Right ventricle myocardium superior (tissue), 1 donor: Measurements from ENCODE around the gene EXOC4. TPM values are rescaled to one million over a fixed set of nuclear protein-coding genes. Genes with fewer than 3 reads are reported as not detected.

Source experiments
- ATAC-seq: fragments of 200-7000 bp; cut with Tn5 transposase; one replicate; pipeline ENCODE4 v1.9.1; 2020; ENCODE audit warnings: mild to moderate bottlenecking; ENCODE audit not compliant: poor library complexity
- DNase-seq: peaks from one replicate; pipeline ENCODE4 v3.0.0-alpha.2; 2020
- intact Hi-C: fragments of 100-400 bp; cut with DNase I; formaldehyde crosslinking; loops from one replicate; pipeline ENCODE4 v1.11.2; 2022
- total RNA-seq: library from RNA; stranded (reverse); fragmentation: NEBNext Ultra II Directional; extraction: Animal tissue kit (Norgen Biotek cat#: 25700); gene quantifications from one replicate; pipeline ENCODE4 v1.2.1, GENCODE V29; 2021
- donor health status: DM: no; HTN: yes; CAD: no; lungs with severe emphysema.

The EXOC4 gene
- total RNA-seq, 1 donor from 2014 or later = 32.5 TPM

DNA sequence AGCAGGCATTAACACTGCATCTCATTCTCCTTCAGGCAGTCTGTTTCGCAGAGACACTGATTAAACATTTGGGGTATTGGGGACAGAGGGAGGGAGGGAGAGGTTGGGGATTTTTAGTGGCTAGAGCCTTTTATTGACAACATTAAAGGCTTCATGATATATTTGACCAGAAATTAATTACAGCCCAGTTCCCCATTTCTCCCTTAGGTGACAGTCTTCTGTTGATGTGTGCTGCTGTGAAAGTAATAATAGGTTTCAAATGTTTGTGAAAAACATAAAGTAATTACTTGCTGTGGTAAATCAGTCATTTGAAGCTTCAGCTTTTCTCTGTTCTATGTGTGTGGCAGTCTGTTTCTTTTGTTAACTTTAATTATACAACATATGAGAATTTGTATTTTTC lies 769.0 kb downstream of the EXOC4 start:
- intact Hi-C loops = no loop called here
- ATAC-seq = no peak
- DNase-seq = no peak

DNA sequence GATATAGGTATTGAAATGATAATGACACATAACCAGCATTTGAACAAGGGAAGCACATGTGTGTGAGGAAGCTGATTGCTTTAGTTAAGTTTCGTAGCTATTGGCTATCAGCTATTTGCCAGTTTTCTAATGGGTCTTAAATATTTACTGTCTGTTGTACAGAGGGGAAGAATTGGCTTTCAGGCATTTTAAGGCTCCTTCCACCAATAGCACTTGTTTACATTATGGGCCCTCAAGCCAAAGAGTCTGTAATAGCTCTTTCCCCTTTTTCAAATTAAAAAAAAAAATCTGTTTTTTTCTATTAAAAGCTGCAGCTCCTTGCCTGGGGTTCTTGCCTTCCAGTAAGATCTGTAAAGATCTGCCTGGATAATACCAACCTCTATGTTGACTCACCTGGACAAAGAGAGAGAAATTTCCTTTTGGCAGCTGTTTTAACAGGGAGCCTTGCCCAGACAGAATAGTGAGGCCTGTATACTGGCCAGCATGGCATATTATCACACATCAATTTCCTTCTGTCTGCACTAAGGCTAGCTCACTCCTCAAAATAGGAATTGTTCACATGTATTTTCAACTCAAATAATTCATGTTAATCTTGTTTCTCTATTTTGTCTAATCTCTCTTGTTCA lies 769.5 kb downstream of the EXOC4 start:
- DNase-seq (no peak), ATAC-seq (no peak)
- intact Hi-C loops = no loop called here

DNA sequence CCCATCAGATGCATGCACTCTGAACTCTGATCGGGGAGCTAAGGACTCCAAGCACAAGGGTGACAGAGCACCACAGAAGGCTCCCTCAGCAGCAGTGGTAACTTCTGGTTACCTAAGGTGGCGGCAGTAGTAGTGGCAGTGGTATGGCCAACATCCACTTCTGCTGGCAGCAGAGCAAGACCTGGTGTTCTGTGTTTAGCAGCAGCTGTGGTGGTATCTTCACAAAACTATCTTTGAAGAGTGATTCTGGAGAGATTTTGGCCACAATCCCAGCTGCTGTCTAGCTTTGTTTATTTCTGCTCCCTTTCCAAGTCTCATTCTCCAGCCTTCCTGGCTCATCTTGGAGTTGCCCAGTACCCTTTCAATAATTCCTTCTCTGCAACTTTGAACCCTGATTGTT lies 771.9 kb downstream of the EXOC4 start:
- DNase-seq = no peak
- no peak for ATAC-seq

DNA sequence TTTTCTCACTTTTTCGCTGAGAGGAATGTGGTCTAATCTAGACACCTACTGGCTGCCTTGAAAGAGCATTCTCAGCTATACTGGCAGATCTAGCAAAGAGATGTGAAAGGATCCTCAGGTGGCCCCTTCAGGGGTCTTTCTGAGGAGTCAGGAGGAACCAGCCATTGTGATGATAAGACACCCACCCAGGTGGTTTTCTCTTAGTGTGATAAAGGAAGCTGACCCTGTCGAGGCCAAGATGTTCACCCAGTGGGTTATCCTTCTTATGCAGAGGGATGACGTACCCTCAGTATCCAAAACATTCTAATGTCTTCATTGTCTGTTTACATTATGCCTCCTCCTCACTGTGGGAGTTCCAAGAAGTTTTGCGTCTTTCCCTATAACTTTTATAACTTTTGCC lies 776.0 kb downstream of the EXOC4 start:
- no peak for ATAC-seq
- DNase-seq = no peak
- intact Hi-C loops = no loop called here

More for the DNA sequence above, 771.9 kb downstream of the EXOC4 start:
- intact Hi-C loops = no loop called here

DNA sequence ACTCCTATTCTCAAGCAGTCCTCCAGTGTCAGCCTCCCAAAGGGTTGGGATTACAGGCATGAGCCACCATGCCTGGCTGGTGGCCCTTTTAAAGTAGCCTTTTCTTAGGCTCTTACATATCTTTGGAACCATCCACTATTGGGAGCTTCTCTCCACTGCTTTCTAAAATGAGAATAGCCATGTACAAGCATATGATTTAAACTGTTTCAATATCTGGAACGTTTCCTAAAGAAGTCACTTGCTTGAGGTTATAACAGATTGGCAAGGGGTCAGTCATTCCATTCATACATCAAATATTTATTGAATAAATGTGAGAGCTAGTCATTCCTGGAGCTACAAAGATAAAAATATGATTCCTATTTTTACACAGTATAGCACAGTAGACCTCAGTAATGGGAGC lies 776.9 kb downstream of the EXOC4 start:
- ATAC-seq (no peak), DNase-seq (no peak)
- intact Hi-C loops = loop anchor here (10.0 kb wide), 1 partner anchor 1895 kb away; no protein-coding TSS in a partner anchor

DNA sequence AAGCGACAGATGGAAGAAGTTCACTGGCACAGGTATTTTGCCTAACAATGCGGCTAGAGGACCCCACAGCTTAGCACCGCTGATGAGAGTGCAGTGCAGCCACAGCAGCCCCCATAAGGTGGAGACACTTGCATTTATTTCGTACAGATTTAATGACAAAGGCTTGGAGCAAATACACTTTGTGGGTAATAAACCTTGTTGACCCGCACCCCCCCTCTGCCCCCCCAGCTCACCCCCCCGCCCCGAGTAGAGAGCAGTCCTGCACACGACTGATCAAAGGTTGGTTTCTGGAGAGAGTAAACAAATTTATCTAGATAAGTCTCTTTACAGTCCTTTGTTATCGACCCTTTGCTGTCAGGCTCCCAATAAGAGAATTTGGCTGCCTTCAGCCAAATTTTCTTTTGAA lies 777.6 kb downstream of the EXOC4 start:
- no peak for DNase-seq
- no peak for ATAC-seq
- intact Hi-C loops = loop anchor here (10.0 kb wide), 1 partner anchor 1896 kb away; no protein-coding TSS in a partner anchor

DNA sequence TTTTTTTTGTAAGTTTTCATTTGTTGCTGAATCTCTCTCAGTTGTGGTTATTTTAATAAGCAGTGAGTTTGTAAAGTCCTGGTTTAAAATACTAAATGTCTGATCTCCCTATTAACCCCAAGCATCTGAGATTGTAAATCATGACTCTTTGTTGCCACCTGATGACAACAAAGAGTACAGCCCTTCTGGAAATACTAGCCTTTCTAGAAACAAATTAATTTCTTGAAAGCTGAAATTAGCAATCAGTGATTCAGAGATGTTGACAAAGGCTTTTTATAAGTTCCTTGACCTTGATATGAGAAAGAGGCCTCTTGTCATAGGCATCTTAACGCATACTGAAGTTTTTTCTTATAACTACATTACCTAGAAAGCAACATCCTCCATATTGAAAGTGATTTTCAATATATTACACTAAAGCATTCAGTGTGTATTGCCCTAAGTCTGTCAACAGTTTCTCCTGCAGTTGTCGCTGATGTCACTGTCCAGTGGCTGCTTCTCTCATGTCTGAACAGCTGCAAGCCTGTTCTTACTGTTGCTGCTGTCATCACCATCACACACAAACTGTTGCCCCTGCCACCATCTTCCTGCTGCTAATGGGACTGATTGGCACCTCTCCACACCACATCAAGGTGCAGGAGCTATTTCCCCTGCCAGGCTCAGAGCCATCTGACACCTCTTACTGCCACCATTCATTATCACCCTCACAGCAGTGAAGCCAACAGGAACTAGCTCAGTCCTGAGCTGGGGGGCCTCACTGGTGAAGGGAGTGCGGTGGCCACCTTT lies 779.1 kb downstream of the EXOC4 start:
- no peak for DNase-seq
- peak; percentile 79 for ATAC-seq
- intact Hi-C loops = loop anchor here (10.0 kb wide), 1 partner anchor 1897 kb away; no protein-coding TSS in a partner anchor

DNA sequence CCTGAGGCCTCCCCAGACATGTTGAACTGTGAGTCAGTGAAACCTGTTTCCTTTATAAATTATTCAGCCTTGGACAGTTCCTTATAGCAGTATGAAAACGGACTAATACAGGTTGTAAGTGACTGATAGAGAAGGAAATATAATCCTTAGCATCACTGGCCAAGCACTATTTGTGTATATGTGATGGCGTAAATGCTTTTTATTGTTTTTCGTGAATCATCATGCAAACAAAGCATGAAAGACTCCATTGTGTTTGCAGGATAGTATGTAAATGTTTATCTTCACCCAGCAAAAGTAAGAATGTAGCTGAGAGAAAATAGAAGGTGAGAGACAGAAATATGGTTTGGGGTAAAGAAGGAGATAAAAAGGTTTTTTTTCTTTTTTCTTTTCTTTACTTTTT lies 781.8 kb downstream of the EXOC4 start:
- DNase-seq (no peak), ATAC-seq (no peak)

DNA sequence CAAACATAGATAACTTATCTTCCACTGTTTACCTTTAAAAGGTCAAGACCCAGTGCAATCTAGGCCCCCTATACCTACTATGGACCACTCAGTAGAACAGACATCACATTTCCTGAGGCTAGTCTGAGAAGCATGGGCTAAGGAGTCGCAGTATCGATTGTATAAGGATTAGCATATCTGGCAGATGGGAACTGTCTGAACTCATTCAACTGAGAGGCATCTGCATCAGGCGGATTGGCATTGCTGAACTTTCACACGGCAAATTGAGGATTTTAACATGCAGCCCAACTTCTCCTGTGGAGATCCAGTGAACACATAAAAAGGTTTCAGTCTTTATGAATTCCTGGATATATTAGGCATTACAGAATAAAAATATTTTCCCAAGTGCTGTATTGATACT lies 785.1 kb downstream of the EXOC4 start:
- DNase-seq (no peak), ATAC-seq (no peak)
- intact Hi-C loops = loop anchor here (10.0 kb wide), 1 partner anchor 1903 kb away; no protein-coding TSS in a partner anchor

More for the DNA sequence above, 781.8 kb downstream of the EXOC4 start:
- intact Hi-C loops = loop anchor here (10.0 kb wide), 1 partner anchor 1900 kb away; no protein-coding TSS in a partner anchor

DNA sequence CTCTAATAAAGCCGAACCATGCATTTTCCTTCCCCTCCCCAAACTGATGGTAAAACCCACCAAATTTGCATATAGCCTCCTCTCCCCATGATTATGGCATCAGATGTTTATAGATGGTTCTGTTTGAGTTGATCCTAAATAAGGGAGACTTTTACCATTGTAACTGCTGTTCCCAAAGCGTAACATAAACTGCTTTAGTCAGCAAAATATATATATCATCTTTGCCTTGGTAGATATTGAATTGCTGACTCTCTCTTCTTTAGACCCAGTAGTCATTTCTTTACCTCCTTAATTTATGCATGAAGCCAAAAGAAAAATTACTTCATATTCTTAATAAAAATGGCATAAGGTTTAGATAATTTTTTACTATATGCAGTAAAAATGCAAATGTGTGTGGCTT lies 788.1 kb downstream of the EXOC4 start:
- no peak for ATAC-seq

DNA sequence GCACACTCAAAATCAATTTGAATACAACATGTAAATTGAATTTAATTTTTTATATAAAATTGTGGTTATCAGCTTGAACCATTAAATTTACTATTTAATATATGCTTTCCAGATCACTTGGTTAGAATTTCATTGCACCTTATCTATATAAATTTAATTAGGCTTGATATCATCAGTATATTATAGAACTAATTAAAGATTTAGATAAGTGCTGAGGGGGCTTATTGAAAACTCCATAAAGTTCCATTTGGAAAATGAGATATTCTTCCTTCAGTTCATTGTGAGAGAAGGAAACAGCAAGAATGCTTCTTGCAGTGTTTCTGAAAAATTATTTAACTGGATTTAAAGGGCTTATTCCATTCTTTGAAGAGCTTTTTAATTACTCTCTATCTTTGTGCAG lies 788.6 kb downstream of the EXOC4 start:
- ATAC-seq (no peak), DNase-seq (no peak)
- intact Hi-C loops = no loop called here

More for the DNA sequence above, 788.1 kb downstream of the EXOC4 start:
- intact Hi-C loops = no loop called here
- no peak for DNase-seq

DNA sequence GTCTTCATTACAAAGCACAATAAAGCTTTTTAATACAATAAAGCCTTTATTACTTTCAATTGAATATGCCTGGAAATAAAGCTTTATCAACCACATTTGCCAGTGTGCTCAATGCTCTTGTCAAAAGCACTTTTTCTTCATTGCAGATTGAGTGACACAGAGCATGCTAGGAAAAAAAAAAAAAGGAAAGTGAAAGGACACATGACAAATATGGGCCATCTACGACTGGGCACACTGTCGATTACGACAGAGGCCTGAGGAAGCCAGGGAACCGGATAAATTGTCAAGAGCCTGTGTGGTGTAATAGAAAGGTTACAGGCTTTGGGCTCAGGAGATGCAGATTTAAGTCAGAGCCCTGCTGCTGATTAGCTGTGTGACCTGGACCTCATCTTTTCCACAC lies 789.4 kb downstream of the EXOC4 start:
- intact Hi-C loops = no loop called here
- no peak for ATAC-seq
- no peak for DNase-seq

DNA sequence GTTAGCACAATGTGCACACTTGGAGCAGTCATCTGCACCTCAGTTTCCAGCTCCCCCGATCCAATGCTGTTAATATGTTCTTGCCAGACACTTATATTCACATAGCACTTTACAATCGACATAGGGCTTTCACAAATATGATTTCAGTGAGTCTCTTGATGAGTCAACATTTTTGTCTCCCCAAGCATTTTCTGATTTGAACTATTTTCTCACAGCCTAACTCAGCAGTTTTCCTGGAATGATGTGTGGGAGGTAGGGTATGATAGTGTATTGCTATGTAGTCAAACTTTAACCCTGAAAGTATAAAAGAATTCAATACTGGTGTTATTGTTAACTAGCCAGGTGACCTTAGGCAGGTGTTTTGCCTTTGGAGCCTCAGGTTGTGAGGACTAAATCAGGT lies 791.8 kb downstream of the EXOC4 start:
- DNase-seq = no peak

DNA sequence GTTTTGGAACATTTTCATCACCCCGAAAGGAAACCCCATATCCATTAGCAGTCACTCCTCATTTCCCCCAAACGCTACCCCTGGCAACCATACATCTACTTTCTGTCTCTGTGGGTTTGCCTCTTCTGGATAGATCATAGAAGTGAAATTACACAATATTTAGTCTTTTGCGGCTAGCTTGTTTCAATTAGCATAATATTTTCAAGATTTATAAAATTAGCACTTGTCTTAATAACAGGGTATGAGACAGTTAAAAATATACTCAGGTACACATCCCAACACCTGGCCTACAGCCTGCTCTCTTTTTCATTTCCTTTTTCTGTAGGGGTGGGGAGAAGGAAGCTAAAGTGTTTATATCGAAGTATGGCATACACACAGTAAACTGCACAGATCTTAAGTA lies 792.8 kb downstream of the EXOC4 start:
- intact Hi-C loops = no loop called here
- no peak for DNase-seq
- ATAC-seq = no peak

More for the DNA sequence above, 791.8 kb downstream of the EXOC4 start:
- no peak for ATAC-seq
- intact Hi-C loops = no loop called here

DNA sequence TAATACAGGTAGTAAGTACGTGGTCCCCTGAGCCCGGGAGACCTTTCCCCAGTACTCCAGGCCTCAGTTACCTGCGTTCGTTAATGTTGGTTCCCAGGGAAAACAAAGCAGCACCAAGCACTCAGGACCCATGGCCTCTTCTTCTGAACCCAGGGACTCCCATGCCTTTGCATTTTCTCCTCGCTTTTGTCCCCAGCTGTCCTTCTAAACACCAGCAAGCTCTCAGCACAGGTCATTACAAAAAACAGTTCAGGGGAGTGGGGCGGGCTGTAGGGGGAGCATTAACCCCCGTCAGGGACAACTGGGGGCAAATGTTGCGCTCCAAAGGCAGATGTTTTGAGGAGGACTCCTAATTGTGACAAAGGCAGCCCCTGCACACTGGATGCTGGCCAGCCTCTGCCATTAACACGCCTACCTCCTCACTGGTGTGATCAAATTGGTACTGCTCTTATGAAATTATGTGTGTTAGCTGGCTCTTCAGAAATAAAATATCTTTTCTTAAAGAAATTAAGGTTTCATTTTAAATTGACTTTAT lies 793.8 kb downstream of the EXOC4 start:
- ATAC-seq (no peak), DNase-seq (no peak)
- intact Hi-C loops = no loop called here

DNA sequence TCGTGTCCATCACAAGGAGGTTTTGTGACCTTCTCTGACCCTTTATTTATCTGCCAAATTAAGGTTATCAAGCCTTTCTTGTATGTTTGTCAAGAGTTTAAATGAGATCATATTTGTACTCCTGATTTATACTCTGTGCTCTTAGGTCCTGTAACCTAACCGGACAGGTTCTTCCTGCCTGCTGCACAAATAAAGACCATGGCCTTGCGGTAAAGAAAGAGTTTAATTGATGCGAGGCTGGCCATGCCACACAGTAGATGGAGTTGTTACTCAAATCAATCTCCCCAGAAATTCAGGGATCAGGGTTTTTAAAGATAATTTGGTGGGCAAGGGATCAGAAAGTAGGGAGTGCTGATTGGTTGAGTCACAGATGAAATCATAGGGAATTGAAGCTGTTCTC lies 794.8 kb downstream of the EXOC4 start:
- ATAC-seq = no peak
- intact Hi-C loops = no loop called here

DNA sequence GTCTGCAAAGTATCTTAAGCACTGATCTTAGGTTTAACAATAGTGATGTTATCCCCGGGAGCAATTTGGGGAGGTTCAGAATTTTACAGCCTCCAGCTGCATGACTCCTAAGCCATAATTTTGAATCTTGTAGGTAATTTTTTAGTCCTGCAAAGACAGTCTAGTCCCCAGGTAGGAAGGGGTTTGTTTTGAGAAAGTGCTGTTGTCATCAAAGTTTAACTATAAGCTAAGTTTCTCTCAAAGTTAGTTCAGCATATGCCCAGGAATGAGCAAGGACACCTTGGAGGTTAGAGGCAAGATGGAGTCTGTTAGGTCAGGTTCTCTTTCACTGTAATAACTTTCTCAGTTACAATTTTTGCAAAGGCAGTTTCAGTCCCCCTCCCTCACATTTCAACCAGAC lies 795.3 kb downstream of the EXOC4 start:
- ATAC-seq = no peak
- intact Hi-C loops = no loop called here
- no peak for DNase-seq

More for the DNA sequence above, 794.8 kb downstream of the EXOC4 start:
- DNase-seq = no peak

DNA sequence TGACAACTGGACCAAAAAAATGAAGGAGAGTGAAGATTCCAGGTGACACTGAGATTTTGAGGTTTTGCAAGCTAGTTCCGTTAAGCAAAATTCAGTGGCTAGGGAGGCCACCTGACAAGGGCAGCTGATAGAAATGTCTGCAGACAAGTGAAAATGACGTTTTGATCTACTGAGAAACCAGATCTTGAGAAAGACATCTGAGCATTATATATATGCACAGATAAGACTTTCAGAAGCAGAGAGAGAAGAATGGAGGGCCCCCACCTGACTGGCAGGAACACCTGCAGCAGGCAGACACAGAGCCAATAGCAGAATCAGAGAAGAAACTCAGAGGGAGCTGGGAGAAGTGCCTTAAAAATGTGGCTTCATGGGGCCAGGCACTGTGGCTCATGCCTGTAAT lies 798.1 kb downstream of the EXOC4 start:
- ATAC-seq = no peak
- intact Hi-C loops = no loop called here
- no peak for DNase-seq

DNA sequence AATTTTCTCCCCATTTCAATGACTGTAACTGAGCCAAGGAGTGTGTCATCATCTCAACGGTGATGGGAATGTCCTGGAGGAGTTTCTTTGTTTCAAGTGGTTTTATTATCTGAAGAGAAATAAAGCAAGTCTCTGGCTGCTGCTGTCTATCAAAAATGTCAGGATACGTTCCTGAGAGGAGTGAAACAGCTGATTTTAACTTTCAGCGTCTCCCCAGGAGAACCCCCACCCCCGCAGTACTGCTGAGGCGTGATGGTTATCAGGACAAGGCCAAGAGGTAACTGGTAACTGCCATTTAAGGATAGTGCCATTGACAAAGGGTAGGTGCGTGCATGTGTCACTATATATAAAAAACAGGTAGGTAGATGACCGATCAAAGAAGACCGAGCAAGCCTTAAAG lies 803.9 kb downstream of the EXOC4 start:
- no peak for DNase-seq
- intact Hi-C loops = no loop called here
- ATAC-seq = no peak

DNA sequence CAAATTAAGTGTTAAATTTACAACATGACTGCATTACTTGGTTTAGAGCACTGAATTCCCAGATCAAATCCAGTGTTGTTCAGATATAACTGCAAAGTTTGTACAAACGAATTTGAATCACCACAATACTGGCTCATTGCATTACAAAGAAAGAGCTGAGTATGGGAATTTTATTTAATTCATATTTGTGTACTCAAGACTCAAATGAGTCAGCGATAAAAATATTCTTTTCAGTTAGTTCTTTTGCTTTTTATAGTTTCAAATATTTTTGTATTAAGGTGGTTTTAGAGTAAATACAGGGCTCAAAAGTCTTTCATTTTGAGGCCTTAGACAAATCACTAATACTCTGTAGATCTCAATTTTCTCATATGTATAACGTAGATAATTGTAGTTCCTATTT lies 805.6 kb downstream of the EXOC4 start:
- no peak for ATAC-seq
- intact Hi-C loops = no loop called here
- DNase-seq = no peak
